Stimulated activated CD8-positive, alpha-beta memory T cell treated with anti-CD3 and anti-CD28 coated beads, Interleukin-15, amount 100 ng/mL, for 48 hours (primary cell): ENCODE results near the gene CDH23.
A peak's percentile ranks its signal among the peaks of the same experiment; 100 is the strongest.

Experiments
- DNase-seq, 2 donors: peaks; one replicate each; pipeline ENCODE4 v3.0.0-alpha.2; 2020; ENCODE audit warnings: low read depth in 2 of 2

CDH23 gene

GRCh38 chr10:71483885-71484751 is 87.4 kb downstream of the CDH23 start:
- no peak for DNase-seq

- peak; percentile 20 to 43 for DNase-seq
These were observed 89.9 kb downstream of the CDH23 start for GRCh38 chr10:71486484-71487114.

GRCh38 chr10:71487726-71488125 is 91.0 kb downstream of the CDH23 start:
- no peak for DNase-seq

GRCh38 chr10:71489077-71489476 is 92.4 kb downstream of the CDH23 start:
- DNase-seq: no peak

- DNase-seq: peak in 1 of 2 donors; percentile 3
These were observed 96.2 kb downstream of the CDH23 start for GRCh38 chr10:71492872-71493271.

GRCh38 chr10:71493741-71494140 is 97.0 kb downstream of the CDH23 start:
- DNase-seq: no peak

- DNase-seq: no peak
These were observed 97.8 kb downstream of the CDH23 start for GRCh38 chr10:71494476-71494875.

GRCh38 chr10:71494980-71495381 is 98.3 kb downstream of the CDH23 start:
- no peak for DNase-seq

- DNase-seq: no peak
These were observed 100.4 kb downstream of the CDH23 start for GRCh38 chr10:71496927-71497762.

- no peak for DNase-seq
These were observed 101.1 kb downstream of the CDH23 start for GRCh38 chr10:71497763-71498326.

- no peak for DNase-seq
These were observed 104.7 kb downstream of the CDH23 start for GRCh38 chr10:71501402-71501801.

GRCh38 chr10:71502190-71502589 is 105.5 kb downstream of the CDH23 start:
- no peak for DNase-seq

- DNase-seq: no peak
These were observed 106.1 kb downstream of the CDH23 start for GRCh38 chr10:71502851-71503250.

GRCh38 chr10:71504168-71504567 is 107.4 kb downstream of the CDH23 start:
- no peak for DNase-seq

GRCh38 chr10:71504570-71504969 is 107.8 kb downstream of the CDH23 start:
- no peak for DNase-seq

GRCh38 chr10:71505862-71506261 is 109.1 kb downstream of the CDH23 start:
- no peak for DNase-seq

GRCh38 chr10:71509444-71509843 is 112.7 kb downstream of the CDH23 start:
- DNase-seq: no peak

- no peak for DNase-seq
These were observed 114.5 kb downstream of the CDH23 start for GRCh38 chr10:71511206-71511605.

GRCh38 chr10:71512312-71512711 is 115.6 kb downstream of the CDH23 start:
- DNase-seq: no peak

GRCh38 chr10:71512761-71513539 is 116.2 kb downstream of the CDH23 start:
- no peak for DNase-seq

GRCh38 chr10:71513540-71513853 is 116.8 kb downstream of the CDH23 start:
- no peak for DNase-seq
